ELR (cell line): ENCODE measurements around the gene EFEMP1.

ENCODE experiments used
- DNase-seq: peaks from one replicate; pipeline ENCODE4 v3.0.0-alpha.2; 2015; ENCODE audit warnings: low read depth

Gene EFEMP1

DNA sequence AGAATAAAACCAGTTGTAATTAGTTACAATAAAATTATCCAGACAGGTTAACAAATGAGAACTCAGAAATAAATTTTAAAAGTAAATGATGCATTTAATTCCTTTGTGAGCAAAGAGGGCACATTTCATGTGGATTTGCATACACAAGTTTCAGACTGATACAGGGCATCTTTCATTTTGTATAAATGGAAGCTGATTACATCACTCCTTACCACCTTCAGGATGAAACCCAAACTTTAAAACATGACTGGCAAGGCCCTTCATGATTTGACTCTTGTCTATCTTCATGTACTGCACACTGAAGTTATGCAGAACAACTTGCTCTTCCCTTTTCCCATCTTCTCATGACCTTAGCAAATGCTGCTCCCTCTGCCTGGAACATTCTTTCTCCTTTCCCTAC is 26.9 kb downstream of the EFEMP1 start:
- no peak for DNase-seq

DNA sequence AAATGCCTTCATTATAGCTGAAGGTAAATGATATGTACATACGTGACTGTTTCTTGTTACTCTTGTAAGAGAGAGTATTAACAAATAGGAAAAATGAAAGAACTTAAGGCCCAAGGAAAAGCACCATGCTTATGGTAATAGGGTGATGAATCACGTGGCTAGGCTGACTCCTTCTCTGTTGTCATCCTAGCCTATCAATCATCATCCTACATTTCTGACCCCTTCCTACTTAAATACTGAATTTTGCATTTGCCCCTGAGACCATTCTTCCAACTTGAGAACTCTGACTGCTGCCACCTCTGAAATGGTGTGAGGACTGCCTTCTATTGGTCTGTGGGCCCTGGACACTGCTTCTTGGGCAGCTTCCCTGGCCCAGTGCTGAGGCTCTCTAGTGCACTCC is 28.9 kb downstream of the EFEMP1 start:
- DNase-seq = no peak

DNA sequence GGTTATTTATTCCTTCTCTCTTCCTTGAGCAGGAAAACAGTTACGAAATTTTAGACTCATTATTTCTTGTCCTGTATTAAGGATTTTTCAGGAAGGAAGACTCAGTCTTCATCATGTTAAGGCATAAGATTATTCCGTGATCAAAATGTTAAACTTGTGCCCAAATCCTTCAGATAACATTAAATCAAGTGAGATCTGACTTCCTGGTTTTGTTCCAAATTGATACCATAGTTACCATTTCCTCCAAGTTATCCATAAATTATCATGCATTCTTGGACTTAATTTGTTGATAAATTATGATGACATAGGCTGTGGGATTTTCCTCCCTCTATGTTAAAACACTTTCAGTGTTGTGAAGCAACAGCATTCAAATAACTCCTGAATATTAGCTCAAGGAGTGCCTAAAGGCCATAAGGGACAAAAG is 31.9 kb downstream of the EFEMP1 start:
- no peak for DNase-seq

DNA sequence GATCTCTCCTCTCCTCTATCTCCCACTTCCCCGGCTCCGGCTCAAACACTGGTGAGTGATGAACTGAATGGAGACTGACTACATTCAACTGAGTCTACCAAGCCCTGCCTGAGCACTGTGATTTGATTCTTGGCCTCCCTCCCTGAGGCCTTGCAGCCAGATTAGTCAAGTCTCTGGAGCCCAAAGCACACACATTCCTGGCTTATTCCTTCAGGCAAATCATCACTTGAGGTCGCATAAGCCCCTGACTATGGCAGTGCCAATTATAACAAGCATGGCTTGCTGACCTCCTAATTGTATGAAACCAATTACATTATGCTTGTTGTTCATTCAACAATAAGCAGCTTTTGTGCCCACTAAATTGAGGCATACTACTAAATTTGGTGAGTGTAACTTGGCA is 34.6 kb downstream of the EFEMP1 start:
- DNase-seq = peak; percentile 54

DNA sequence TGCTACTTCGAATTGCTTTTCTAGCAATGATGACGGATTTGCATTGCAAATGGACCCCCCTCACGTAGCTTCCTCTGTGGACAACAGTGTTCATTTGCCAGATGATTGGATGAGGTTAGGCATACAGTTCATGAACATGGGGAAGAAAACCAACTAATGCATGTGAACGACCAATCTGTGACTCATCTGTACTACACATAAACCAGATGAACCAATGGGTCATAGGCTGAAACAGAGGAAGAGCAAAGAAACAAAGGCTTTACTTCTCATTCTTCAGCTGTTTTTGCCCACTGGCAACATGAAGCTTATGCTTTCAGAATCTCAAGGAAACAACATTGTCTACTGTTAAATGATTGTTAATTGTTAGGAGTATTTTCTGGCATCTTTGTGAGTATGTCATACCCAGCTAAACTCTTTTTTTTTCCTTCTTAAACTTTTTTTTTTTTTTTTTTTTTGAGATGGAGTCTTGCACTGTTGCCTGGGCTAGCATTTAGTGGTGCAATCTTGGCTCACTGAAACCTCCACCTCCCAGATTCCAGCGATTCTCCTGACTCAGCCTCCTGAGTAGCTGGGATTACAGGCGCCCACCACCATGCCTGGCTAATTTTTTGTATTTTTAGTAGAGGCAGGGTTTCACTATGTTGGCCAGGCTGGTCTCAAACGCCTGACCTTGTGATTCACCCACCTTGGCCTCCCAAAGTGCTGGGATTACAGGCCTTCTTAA is 35.5 kb downstream of the EFEMP1 start:
- DNase-seq = peak; percentile 87

GRCh38 chr2:55887351-55887750 is 36.2 kb downstream of the EFEMP1 start:
- no peak for DNase-seq

DNA sequence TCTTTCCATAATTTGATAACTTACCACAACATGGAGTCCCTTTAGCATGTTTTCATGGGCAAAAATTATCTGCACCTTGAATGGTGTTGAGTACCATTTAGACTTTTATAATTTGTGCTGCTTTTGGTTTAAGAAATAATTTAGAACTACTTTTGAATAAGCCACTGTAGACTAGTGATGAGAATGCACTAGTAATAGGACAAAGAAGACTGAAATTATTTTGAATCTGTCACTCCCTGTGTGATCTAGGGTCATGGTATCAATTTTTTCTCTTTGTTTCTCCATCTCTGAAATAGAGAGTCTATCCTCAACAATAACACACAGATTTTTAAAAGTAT is 37.7 kb downstream of the EFEMP1 start:
- no peak for DNase-seq

DNA sequence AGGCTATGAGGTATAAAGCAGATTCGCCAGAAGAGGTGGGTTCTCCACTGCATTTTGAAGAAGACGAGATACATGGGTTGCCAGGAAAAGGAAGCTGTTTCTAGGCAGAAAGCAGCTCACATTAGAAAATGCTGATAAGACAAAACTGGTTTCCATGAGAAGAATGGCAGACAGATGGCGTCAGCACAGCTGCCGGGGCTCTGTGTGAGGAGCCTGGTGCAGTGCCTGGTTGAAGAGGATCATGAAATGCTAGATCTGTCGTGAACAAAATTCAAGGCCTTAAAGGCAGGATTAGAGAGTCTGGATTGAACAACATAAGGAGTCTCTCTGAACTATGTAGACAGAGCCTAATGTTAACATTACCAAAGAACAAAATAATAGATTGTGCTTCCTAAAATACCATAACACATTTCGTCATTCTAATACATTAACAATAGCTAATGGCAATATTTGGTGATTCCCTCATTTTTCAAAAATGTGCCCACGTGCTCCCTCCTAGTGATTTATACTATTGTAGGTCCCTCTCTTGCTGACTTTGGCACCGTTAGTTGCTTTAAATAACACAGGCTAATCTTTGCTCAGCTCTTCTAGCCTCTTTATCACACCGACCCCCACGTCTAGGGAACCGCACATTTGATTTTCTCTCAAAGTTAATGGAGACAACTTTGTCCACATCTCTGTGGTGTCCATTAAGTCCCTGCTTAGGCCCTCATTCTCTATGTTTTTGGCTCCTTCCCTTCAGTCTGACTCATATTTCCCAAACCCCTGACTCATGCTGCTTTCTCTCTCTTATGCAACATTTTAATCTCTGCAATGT is 38.2 kb downstream of the EFEMP1 start:
- DNase-seq = peak; percentile 91

- no peak for DNase-seq
Observed at GRCh38 chr2:55883829-55884228, 39.8 kb downstream of the EFEMP1 start.

DNA sequence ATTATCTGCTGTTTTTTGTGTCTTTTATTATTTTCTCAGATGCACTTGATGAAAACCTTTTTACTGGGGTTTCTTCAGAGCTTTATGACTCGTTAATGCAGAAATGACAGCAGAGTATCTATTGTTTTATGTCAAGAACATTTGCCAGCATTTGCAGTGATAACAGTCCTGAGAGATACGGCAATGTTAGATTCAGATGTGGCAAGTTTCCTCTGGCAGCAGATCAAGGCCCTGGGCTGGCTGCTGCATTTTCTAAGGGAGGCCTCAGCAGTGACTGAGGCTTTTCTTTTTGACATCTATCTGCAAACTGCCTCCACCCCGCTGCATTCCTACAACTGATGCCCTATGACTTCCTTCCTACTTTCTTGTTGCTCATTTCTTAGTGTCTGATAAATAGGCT is 40.2 kb downstream of the EFEMP1 start:
- no peak for DNase-seq

DNA sequence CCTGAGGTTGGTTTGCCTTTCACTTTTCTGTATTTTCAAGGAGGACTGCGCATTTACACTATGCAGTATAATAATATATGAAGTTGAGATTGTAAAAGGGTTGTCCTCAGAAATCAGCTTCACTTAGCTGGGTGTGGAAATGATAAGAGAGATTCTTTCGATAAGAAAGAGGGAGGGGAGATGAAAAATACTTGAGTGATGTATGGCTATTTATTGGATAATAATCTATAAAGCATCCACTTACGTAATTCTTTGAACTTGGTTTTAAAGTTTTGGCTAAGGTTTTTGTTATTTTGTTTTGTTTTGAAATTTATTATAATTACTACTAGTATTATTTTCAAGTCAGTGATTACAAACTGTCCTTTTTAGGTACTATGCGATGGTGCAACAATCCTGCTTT is 40.6 kb downstream of the EFEMP1 start:
- DNase-seq = no peak

DNA sequence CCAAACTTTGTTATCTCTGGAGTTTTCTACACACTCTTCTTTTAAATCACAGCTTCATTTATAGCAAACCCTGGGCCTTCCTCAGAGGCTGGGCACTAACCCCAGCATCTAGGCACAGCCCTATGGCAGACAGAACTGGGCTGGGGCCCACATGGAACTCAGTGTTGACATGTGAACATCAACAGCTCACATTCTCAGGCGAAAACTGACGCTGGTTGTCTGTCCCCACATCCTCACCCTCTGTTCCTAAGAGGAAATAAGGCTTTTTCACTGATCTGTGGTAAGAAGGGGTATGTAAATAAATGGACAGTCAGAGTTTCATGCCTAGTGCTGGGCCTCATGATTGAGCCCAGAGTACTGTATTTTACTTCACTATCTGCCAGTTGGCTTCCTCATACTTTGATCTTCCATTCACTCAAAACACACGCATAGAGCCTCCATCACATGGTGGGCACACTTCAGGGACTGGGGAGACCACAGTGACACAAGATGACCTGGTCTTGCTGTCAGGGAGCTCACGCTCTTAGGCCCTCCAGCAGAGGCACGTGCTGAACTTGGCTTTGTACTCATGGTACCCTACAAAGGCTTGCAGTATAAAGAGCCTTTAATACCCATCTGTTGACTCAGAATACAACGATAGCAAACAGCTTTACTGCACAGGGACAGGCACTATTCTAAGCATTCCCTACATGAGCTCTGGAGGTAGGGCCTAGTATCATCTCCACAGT is 43.0 kb downstream of the EFEMP1 start:
- no peak for DNase-seq

- no peak for DNase-seq
Observed at GRCh38 chr2:55879976-55880375, 43.6 kb downstream of the EFEMP1 start.

GRCh38 chr2:55877087-55877436 is 46.5 kb downstream of the EFEMP1 start:
- no peak for DNase-seq

GRCh38 chr2:55876429-55877086 is 47.0 kb downstream of the EFEMP1 start:
- DNase-seq = no peak

DNA sequence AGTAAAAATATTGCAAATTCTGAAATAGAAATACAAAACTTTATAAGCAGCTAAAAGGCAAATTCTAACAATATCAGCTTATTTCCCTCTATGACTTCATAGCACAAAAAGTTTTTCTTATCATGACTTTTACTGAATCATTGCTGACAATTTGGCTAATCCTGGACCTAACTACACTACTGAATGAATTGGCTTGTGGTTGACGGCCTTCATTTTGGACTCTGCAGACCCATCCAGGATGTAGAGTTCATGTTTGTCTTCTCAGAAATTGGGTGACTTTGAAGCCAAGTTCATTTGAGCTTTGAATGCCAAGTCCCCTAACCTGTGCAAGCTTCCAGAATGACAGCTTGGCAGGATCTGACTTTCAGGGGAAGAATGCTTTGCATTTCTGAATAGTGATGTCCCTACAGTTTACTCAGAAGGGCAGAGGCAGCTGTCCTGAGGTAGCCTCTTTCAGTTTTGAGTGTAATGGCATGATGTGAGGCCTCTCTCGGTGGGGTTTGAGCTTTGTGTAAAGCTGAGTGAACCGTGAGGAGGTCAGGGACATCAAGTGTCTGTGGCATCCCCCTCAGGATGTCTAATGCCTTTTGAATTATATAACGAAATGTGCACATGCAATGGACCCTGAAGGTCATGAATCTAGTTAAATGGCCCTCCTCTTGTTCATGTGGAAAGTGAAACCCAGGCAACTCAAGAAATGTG is 48.0 kb downstream of the EFEMP1 start:
- peak; percentile 54 for DNase-seq

GRCh38 chr2:55874338-55874737 is 49.2 kb downstream of the EFEMP1 start:
- DNase-seq = no peak

GRCh38 chr2:55871637-55872036 is 51.9 kb downstream of the EFEMP1 start:
- no peak for DNase-seq

DNA sequence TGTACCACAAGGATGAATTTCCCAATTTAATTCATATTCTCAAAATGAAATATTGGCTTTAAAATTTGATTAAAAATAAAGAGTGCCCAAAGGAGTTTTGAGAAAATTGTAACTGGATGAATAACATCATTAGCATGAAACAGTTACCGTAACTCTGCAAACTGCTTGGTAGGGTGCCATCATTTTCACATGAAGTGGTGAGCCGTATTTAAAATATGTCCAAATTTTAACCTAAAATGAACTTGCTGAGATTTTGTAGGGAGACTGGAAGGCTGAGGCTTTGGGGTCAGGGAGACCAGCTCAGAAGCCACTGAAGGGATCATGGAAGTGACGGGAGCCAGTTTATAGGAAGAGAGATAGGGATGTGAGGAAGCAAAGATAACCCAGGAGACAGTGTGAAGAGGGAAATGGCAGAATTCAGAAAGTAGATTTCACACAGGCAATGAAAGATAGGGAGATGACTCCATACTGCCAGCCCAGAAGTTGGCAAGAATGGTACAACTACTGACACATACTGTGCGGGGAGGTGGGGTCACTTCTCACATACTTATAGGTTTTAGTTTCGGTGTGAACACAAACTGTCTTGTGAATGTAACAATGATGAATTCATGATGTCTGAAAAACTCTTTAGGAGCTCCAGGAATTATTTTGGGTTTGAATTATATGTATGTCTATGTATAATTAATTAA is 53.8 kb downstream of the EFEMP1 start:
- DNase-seq = peak; percentile 60

DNA sequence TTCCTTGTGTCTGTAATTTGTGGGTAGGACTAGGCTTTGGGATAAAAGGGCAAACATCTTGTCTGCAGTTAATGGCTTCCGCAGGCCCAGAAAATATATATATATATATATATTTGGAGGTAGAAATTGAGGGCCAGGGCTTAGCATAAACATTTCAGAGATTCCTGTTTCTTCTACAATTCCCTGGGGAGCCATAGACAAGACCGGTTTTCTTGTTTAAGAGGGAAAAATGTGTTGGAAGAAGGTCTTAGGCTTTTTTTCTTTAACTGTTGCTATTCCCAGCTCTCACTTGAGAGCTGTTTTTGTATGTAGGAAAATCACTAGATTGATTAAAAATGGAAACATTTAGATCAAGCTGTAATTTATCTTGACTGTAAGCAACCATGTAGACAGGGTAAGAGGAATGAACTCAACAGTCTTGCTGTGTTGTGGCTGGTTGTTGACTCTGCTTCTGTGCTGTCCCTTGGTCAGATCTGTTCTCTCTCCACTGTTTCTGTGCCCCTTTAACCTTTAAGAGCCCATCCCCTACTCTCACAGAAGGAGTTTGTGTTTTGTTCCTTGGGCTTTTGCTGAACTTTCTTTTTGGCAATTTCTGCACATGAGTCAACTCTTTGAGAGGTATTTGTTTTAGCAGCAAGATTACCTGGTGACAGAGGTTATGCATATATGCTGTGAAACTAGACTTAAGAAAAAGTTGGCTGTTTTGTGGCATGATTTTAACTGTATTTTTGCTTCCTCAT is 58.3 kb downstream of the EFEMP1 start:
- DNase-seq = no peak
